Measurements from ENCODE around the gene SF3B5.

- TF ChIP-seq CTCF (IDR thresholded peaks at IDR 0.05; ENCODE audit: control extremely low read depth in 1 of 3, insufficient read depth in 1 of 3, low read depth in 1 of 3, low read length in 3 of 3) (no peak), POLR2A (IDR thresholded peaks at IDR 0.05; ENCODE audit: control extremely low read depth in 1 of 2, low read depth in 2 of 2, low read length in 2 of 2) (no peak), SUZ12 (IDR thresholded peaks at IDR 0.05; ENCODE audit: low read length) (no peak), KDM1A (IDR thresholded peaks at IDR 0.05; ENCODE audit: borderline replicate concordance, low read length) (no peak), PHF8 (conservative IDR thresholded peaks at IDR 0.05; ENCODE audit: low read depth, low read length) (no peak), SP1 (IDR thresholded peaks at IDR 0.05; ENCODE audit: low read depth, low read length) (no peak), MAX (IDR thresholded peaks at IDR 0.05) (no peak), MAFK (IDR thresholded peaks at IDR 0.05; ENCODE audit: low read depth, low read length) (no peak), EZH2 (IDR thresholded peaks at IDR 0.05; ENCODE audit: low read depth, low read length, severe bottlenecking) (no peak), NANOG (IDR thresholded peaks at IDR 0.05; ENCODE audit: insufficient read depth, low read depth, low read length, poor library complexity, severe bottlenecking) (no peak), POLR2AphosphoS5 (IDR thresholded peaks at IDR 0.05; ENCODE audit: low read depth, low read length) (no peak), EP300 (IDR thresholded peaks at IDR 0.05; ENCODE audit: borderline replicate concordance in 1 of 2, low read depth in 2 of 2, low read length in 2 of 2) (no peak)
Observed at GRCh38 chr6:144075187-144075586, 20.2 kb downstream of the SF3B5 start.
